Neural progenitor cell (in vitro differentiated cells): ENCODE results near the gene ZNF484.

Source experiments
- EZH2 ChIP-seq: fragments of 200-600 bp; sonication (generic); IDR thresholded peaks from 2 replicates; pipeline ENCODE4 v1.6.1; 2017; ENCODE audit warnings: antibody characterized with exemption, mild to moderate bottlenecking, moderate library complexity
- EZH2phosphoT487 ChIP-seq: fragments of 200-600 bp; sonication (generic); IDR thresholded peaks from 2 replicates; pipeline ENCODE4 v1.6.1; 2017; ENCODE audit warnings: antibody characterized with exemption
- TF ChIP-seq, protein P1 (sequence below): fragments of 200-600 bp; sonication (generic); IDR thresholded peaks from 2 replicates; pipeline ENCODE4 v1.5.1; 2017; ENCODE audit warnings: antibody characterized with exemption, mild to moderate bottlenecking

DNA sequence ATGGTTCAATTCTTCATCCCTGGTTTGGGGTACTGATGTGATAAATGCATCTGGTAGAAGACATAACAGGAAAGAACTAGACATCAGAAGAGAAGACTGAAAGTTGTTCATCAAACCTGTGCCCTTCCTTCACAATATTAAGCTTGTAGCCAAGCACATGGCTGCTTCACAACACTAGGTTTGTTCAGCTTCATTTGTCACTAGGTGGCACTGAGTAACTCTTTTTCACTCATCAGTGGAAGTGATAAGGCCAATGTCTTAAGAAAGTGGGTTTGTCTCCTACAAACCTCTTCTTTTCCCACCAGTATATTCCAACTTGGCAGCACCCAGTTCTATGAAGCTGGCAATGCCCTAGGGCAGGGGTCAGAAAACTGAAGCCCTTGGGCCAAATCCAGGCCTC is 26.9 kb downstream of the ZNF484 start:
- TF ChIP-seq EZH2phosphoT487 (no peak), EZH2 (no peak)
- TF ChIP-seq, protein P1, sequence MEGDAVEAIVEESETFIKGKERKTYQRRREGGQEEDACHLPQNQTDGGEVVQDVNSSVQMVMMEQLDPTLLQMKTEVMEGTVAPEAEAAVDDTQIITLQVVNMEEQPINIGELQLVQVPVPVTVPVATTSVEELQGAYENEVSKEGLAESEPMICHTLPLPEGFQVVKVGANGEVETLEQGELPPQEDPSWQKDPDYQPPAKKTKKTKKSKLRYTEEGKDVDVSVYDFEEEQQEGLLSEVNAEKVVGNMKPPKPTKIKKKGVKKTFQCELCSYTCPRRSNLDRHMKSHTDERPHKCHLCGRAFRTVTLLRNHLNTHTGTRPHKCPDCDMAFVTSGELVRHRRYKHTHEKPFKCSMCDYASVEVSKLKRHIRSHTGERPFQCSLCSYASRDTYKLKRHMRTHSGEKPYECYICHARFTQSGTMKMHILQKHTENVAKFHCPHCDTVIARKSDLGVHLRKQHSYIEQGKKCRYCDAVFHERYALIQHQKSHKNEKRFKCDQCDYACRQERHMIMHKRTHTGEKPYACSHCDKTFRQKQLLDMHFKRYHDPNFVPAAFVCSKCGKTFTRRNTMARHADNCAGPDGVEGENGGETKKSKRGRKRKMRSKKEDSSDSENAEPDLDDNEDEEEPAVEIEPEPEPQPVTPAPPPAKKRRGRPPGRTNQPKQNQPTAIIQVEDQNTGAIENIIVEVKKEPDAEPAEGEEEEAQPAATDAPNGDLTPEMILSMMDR: no peak
